ENCODE results near the gene ITPKC. TPM values are rescaled to one million over a fixed set of nuclear protein-coding genes. Genes with fewer than 3 reads are reported as not detected.

ITPKC gene
- total RNA-seq, 1 experiment from 2014 or later: 11.4 TPM

DNA sequence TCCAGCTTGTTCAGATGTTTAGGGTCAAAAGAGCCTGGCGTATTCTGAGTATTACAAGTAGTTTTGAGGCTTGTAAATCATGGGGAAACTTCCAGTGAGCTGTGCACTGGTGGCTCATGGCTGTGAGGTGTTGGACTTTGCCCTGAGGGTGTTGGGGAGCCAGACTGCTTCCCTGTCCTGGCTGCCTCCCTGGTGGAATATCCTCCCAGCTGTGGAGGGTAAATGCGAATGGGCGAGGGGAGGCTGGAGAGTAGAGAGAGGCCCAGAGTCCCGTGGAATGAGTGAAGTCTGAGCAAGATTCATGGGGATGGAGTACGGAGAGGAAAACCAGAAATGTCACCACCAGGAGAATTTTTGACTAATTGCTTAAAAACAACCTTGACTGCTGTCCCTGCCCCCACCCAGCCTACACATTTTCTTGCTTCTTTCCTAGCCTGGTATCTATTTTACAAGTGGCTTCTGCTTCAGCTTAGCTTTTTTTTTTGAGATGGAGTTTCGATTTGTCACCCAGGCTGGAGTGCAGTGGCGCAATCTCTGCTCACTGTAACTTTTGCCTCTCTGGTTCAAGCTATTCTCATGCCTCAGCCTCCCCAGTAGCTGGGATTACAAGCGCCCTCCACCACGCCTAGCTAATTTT lies 37.8 kb downstream of the ITPKC start:
- ChIA-PET POLR2A (interaction anchor here (0.7 to 1.1 kb wide), 2 partner anchors 24 to 91 kb away, joined by 3 read pairs; no protein-coding TSS in a partner anchor), CTCF (no interaction called here), RAD21 (ENCODE audit: low non-redundant PET in 1 of 2, low total read pairs in 2 of 2, uncharacterized antibody in 2 of 2, unreplicated experiment in 2 of 2) (no interaction called here)
- no peak for TF ChIP-seq SP1 (IDR thresholded peaks at IDR 0.05; ENCODE audit: low read depth)
- no peak for TF ChIP-seq ZNF274 (IDR thresholded peaks at IDR 0.05; ENCODE audit: low read depth, low read length)
- TF ChIP-seq JUND (IDR thresholded peaks at IDR 0.05): no peak
- TF ChIP-seq EZH2 (IDR thresholded peaks at IDR 0.05): no peak
- TF ChIP-seq, protein P1, sequence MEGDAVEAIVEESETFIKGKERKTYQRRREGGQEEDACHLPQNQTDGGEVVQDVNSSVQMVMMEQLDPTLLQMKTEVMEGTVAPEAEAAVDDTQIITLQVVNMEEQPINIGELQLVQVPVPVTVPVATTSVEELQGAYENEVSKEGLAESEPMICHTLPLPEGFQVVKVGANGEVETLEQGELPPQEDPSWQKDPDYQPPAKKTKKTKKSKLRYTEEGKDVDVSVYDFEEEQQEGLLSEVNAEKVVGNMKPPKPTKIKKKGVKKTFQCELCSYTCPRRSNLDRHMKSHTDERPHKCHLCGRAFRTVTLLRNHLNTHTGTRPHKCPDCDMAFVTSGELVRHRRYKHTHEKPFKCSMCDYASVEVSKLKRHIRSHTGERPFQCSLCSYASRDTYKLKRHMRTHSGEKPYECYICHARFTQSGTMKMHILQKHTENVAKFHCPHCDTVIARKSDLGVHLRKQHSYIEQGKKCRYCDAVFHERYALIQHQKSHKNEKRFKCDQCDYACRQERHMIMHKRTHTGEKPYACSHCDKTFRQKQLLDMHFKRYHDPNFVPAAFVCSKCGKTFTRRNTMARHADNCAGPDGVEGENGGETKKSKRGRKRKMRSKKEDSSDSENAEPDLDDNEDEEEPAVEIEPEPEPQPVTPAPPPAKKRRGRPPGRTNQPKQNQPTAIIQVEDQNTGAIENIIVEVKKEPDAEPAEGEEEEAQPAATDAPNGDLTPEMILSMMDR (IDR thresholded peaks at IDR 0.05 in 2 of 3, conservative IDR thresholded peaks at IDR 0.05 in 1 of 3; ENCODE audit: borderline replicate concordance in 1 of 3, insufficient read depth in 1 of 3, low read depth in 2 of 3, low read length in 2 of 3): no peak
- no peak for TF ChIP-seq FOSL1 (IDR thresholded peaks at IDR 0.05; ENCODE audit: low read depth)
- TF ChIP-seq CBX3 (IDR thresholded peaks at IDR 0.05; ENCODE audit: low read depth): no peak
- TF ChIP-seq, protein P2, sequence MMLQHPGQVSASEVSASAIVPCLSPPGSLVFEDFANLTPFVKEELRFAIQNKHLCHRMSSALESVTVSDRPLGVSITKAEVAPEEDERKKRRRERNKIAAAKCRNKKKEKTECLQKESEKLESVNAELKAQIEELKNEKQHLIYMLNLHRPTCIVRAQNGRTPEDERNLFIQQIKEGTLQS (IDR thresholded peaks at IDR 0.05): no peak
- Histone ChIP-seq H3K27me3 (ENCODE audit: insufficient read depth, low read length) (no peaks in the 10 kb centered on the region), H3K36me3 (ENCODE audit: control insufficient read depth in 1 of 2, insufficient read depth in 2 of 2, low read length in 2 of 2) (peaks cover 33 to 60% of the 10 kb centered on the region in 2 experiments), H3K9me3 (ENCODE audit: control insufficient read depth in 1 of 2, insufficient read depth in 1 of 2, low read depth in 1 of 2, low read length in 2 of 2) (no peaks in the 10 kb centered on the region), H3K4me1 (ENCODE audit: control insufficient read depth in 1 of 2, insufficient read depth in 2 of 2, low read length in 2 of 2) (peaks cover 7 to 27% of the 10 kb centered on the region in 2 experiments; a peak in 3 of 4 replicates), H3K4me3 (replicated peaks in 1 of 2; ENCODE audit: low read depth in 1 of 2, low read length in 2 of 2) (no peak overlapping the region), H3K9ac (ENCODE audit: low read length) (0 out of 2 replicates have a peak overlapping the region, but pooled peaks have one; percentile 0), H2AFZ (ENCODE audit: low read depth, low read length, poor library complexity, severe bottlenecking) (no peak overlapping the region), H3K9me2 (ENCODE audit: insufficient read depth) (no peaks in the 10 kb centered on the region), H3K27ac (ENCODE audit: low read depth, low read length) (no peak overlapping the region), H3K79me2 (ENCODE audit: insufficient read depth, low read length) (peaks cover 85% of the 10 kb centered on the region), H3K4me2 (ENCODE audit: low read length) (peak overlapping the region; percentile 3; the same call in 1 of the 2 replicates), H4K20me1 (ENCODE audit: insufficient read depth) (0 out of 2 replicates have a peak, but pooled peaks cover 3% of the 10 kb centered on the region)
- BruUV-seq (replicated peaks): no TSS peak
- intact Hi-C loops (cut with micrococcal nuclease): no loop called here
- DNase-seq (ENCODE audit: low read depth, low spot score) (no peak), ATAC-seq (no peak)
